NCI-H2107 treated with DMSO at 0.1 percent for 48 hours (cell line): Measurements from ENCODE around the gene NAA40.
"Not testable (repeated sequence)": the region's sequence is repeated elsewhere in the genome, so short reads cannot be mapped to it uniquely, and the experiment has no call there.

ENCODE experiments used
- DNase-seq: peaks from one replicate; lab custom pipeline; 2025; ENCODE audit not compliant: unreplicated experiment; lab: John Stamatoyannopoulos, UW

The NAA40 gene

DNA sequence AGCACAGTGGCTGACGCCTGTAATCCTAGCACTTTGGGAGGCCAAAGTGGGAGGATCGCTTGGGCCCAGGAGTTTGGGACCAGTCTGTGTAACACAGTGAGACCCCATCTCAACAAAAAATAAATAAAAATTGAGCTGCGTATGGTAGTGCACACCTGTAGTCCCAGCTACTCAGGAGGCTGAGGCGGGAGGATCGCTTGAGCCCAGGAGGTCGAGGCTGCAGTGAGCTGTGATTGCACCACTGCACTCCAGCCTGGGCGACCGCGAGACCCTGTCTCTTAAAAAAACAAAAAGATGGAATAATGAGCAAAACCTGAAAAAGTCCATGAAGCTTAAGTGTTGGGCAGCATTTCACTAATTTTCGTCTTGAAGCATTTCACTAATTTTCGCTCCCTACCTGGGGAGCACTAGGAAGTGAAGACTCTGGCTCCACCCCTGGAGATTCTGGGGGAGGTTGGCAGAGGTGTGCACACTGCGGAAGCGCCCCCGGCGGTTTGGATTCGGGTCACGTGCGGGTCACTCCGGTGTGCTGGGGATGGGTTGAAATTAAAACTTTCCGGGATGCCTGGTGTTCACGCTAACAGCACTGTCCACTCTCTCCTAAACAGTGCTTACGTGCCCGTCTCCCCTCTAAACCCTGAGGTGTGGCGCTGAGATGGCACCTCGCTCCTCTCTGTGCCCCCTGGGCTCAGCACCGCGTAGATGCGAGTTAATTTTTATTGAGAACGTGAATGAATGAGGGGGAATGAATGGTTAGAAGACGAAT is 906 bp upstream of the NAA40 start:
- DNase-seq = no peak

DNA sequence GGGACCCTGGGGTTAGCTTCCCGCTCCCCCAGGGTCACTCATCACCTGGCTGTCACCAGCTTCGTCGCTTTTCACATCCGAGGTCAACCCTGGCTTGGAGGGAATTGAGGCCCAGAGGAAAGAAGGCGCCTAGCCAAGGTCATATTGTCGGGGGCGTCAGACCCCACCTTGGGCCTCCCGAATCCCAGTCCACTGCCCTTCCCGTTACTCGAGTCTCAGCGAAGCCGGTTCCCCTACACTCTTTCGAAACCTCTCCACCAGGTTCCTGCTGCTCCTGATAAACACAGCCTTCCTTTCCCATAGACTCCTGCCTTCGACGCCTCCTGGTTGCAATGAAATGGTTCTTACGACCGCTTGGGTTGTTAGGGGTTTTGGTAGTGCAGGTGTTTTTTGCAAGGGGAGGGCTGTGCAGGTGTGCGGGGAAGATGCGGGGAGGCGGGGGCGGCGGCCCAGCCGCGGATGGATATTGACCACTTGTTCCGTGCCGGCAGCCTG is 642 bp downstream of the NAA40 start:
- peak; percentile 18 for DNase-seq

DNA sequence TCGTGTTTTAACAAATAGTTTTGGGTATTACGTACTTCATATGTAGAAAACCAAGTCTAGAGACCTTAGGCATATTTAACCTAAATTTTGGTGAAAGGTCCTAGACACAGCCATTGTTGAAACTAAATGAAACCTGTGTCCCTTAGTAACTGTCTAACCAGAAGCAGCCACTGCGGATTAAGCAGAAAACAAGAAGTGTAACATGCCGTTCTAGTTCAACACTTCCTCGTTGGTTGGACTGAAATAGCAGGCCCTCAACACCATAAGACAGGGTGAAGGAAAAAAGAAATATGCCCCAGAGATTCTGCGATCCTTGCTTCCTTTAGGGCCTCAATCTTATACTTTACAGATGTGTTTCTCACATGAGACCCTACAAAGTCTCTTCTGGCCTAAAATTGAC is 2.0 kb downstream of the NAA40 start:
- no peak for DNase-seq

DNA sequence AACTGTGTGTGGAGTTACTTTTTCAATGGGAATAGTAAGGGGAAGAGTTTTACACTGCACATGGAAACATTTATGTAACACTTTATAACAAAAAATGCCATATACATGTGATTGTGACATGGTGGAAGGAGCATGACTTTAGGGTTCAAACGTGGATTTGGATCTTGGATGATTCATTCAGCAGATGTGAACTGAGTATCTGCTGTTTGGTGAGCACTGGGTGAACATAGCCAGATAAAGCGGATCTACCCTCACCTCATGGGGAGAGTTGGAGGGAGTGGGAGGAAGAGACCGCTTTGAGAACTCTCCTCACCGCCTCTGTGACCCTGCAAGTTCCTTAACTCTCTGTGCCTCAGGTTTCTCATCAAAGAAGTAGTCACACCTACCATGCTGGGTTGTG is 3.1 kb downstream of the NAA40 start:
- DNase-seq = no peak

- no peak for DNase-seq
These were observed 4.0 kb downstream of the NAA40 start for GRCh38 chr11:63942803-63943202.

DNA sequence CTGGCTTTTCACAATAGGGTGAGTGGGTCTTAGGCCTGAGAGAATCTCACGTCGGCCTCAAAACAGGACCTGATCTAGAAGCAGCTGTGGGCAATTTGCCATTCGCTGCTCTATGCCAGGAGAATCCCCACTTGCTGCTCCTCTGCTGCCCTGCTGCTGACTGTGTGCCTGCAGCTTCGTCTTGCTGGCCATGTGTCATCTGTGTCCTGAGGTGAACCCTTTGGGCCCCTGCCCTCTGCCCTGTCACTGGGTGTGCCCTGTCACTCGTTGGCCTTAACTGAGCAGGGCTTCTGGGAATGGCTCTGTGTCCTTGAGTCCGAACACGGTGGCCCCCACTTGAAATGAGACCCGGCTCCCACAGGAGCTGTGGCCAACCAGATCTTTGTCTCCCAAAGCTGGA is 6.2 kb downstream of the NAA40 start:
- no peak for DNase-seq

DNA sequence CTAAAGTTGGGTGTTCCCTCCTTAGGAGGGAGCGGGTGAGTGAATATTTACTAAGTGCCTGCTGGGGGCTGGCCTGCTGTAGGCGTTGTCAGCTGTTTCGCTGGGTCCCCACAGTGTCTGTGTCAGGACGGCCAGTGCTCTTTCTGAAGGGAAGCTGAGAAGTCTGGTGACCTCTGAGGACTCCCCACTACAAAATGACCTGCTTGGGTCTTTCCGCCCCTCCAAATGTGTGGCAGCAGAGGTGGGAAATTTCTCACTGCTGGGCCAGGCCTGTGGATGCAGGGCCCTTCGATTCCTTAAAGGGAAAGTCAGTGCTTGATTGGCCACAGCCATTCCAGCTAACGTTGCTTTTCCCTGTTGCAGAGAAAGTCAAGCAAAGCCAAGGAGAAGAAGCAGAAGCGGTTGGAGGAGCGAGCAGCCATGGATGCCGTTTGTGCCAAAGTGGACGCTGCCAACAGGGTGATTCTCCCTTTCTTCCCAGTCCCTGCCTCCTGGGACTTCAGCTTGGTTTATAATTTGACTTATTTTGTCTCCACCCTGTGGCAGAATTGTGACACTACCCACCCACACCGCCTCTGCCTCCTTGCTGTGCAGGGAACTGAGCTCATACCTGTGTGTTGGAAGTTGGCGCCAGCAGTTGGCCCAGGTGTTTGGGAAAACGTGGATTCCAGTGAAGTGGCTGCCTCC is 6.8 kb downstream of the NAA40 start:
- peak; percentile 71 for DNase-seq

GRCh38 chr11:63951779-63952536 is 13.2 kb downstream of the NAA40 start:
- no peak for DNase-seq

- DNase-seq = no peak
These were observed 13.8 kb downstream of the NAA40 start for GRCh38 chr11:63952570-63952969.

GRCh38 chr11:63958008-63958407 is 19.2 kb downstream of the NAA40 start:
- no peak for DNase-seq

DNA sequence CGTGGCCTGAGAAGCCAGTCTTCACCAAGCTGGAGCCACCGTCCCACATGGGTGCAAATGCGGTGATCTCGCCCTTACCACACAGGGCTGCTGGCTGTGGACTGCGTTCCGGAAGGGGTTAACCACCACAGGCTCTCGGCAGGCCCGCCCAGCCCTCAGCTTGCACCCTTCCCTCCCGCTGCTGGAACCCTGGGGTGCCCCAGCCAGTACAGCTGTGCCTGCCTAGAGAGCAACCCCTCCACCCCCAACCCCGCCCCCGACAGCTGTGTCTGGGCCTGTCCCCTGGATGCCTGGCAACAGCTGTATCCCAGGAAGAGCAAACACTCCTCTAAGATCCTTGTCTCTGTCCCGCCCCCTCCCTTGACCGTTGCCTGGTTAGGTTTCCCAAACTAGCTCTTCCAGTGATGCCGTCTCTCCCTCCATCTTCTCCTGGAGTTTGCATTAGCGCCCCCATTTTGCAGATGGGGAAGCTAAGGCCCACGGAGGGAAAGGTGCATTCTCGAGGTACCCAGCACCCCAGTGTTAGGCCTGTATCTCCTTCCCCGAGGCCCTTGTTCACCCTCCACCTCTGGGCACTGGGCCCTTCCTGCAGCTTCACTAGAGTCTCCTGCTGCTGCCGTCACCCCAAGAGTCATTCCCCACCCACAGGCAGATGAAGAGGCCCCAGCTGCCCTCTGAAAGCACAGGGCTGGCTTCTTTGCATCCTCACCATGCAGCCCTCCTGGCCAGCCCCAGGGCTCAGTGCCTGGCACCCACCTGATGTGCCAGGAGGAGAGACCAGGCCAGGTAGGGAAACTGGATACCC is 23.0 kb downstream of the NAA40 start:
- peak; percentile 70 for DNase-seq

DNA sequence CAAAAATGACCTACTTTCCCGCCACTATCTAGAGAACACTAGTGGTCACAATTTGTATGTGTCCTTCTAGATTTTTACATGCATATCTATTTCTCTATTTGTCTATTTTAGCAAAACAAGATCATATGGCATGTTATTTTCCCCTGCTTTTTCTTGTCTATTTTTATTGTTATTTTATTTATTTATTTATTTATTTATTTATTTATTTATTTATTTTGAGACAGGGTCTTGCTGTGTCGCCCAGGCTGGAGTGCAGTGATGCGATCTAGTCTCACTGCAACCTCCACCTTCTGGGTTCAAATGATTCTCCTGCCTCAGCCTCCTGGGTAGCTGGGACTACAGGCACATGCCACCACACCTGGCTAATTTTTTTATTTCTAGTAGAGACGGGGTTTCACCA is 25.1 kb downstream of the NAA40 start:
- DNase-seq = not testable (repeated sequence)

- no peak for DNase-seq
These were observed 27.6 kb downstream of the NAA40 start for GRCh38 chr11:63966444-63966843.

DNA sequence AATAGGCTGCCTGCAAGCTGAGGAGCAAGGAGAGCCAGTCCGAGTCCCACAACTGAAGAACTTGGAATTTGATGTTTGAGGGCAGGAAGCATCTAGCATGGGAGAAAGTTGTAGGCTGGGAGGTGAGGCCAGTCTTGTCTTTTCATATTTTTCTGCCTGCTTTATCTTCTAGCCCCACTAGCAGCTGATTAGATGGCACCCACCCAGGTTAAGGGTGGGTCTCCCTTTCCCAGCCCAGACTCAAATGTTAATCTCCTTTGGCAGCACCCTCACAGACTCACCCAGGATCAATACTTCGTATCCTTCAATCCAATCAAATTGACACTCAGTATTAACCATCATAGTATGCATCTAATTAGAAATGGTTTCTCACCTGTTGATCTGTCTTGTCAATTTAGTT is 30.7 kb downstream of the NAA40 start:
- no peak for DNase-seq

DNA sequence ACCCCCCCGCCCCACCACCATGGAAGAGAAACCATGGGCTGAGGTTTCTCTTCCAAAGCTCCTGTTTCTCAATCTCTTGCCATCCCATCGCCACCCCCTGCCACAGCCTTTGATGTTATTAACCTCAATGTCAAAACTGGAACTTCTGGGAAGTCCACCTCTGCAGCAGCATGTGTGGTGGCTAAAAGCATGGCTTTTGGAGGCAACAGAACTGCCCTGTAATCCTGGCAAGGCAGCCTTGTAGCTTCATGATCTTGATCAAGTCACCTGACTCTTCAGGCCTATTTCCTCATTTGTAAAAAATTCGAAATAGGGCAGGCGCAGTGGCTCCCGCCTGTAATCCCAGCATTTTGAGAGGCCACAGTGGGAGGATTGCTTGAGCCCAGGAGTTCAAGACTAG is 32.1 kb downstream of the NAA40 start:
- DNase-seq = no peak

GRCh38 chr11:63973912-63974258 is 35.1 kb downstream of the NAA40 start:
- not testable (repeated sequence) for DNase-seq

DNA sequence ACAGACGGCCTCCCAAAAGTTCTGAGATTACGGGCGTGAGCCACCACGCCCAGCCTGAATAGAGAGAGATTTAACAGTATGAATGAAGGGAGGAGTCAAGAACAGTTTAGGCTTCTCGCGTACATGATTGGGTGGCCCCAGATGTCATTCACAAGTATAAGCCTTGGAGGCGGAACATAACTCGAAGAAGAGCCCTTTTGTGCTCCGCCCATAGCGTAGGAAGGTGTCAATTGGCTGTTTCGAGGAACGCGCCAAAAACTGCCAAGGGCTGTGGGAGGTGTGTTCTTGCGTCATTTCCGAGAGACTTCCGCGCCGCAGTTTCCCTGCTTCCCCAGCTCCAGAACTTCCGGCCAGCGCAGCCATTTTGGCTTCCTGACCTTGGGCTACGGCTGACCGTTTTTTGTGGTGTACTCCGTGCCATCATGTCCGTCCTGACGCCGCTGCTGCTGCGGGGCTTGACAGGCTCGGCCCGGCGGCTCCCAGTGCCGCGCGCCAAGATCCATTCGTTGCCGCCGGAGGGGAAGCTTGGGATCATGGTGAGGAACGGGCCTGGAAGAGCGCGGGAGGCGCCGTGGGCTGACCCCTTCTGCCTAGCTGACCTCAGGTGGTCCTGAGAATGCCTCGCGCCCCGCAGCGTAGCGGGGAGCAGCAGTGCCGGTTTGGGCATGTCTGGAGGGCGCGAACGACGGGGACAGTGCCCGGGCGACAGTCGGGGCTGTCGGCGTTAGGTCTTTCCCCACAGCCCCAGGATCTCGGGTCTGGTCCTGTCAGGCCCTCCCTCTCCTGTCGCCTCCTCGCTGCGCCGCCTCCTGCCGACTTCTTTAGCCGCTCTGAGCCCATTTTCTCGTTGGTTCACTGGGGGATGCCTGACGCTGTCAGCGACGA is 35.7 kb downstream of the NAA40 start, which contains the start of gene COX8A:
Gene COX8A (plus strand): TSS at position 362 of the 885 bp plus-strand sequence. CDS start 61 bp downstream, at position 423.
- DNase-seq = peak; percentile 99

GRCh38 chr11:63978551-63979239 is 39.9 kb downstream of the NAA40 start:
- DNase-seq = no peak

DNA sequence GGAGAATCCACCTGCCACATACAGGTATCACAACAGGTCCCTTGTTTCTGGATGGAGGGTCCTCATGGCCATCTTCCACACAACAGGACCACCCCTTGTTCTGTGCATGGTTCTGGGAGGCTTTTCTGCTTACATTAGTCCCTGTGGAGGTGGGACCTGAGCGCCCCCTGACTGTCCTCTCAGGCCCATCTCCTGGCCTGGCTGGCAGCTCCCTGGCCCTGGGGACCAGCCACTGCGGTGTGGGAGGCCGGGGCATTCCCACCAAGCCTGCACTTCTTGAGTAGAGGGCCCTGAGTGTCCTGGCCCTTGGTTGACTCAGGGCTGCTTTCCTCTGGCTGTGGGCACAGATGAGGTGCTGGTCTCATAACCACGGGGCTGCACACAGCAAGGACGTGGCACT is 40.6 kb downstream of the NAA40 start:
- no peak for DNase-seq
